ENCODE data around the gene DDX4.

Gene DDX4

GRCh38 chr5:55820488-55820887 is 82.6 kb downstream of the DDX4 start:
- no peak for DNase-seq (ENCODE audit: extremely low read depth in 1 of 2, low read depth in 1 of 2)

- no peak for DNase-seq (ENCODE audit: extremely low read depth in 1 of 2, low read depth in 1 of 2)
These were observed 84.1 kb downstream of the DDX4 start for GRCh38 chr5:55821731-55822512.

- no peak for DNase-seq (ENCODE audit: extremely low read depth in 1 of 2, low read depth in 1 of 2)
These were observed 85.4 kb downstream of the DDX4 start for GRCh38 chr5:55823151-55823796.

GRCh38 chr5:55829956-55830355 is 92.1 kb downstream of the DDX4 start:
- DNase-seq (ENCODE audit: extremely low read depth in 1 of 2, low read depth in 1 of 2), result no peak

- no peak for DNase-seq (ENCODE audit: extremely low read depth in 1 of 2, low read depth in 1 of 2)
These were observed 94.6 kb downstream of the DDX4 start for GRCh38 chr5:55832446-55832845.

- DNase-seq (ENCODE audit: extremely low read depth in 1 of 2, low read depth in 1 of 2), result no peak
These were observed 98.3 kb downstream of the DDX4 start for GRCh38 chr5:55836191-55836590.

- no peak for DNase-seq (ENCODE audit: extremely low read depth in 1 of 2, low read depth in 1 of 2)
These were observed 104.1 kb downstream of the DDX4 start for GRCh38 chr5:55841976-55842375.

GRCh38 chr5:55847837-55848236 is 110.0 kb downstream of the DDX4 start:
- no peak for DNase-seq (ENCODE audit: extremely low read depth in 1 of 2, low read depth in 1 of 2)

- no peak for DNase-seq (ENCODE audit: extremely low read depth in 1 of 2, low read depth in 1 of 2)
These were observed 110.9 kb downstream of the DDX4 start for GRCh38 chr5:55848783-55849182.

- DNase-seq (ENCODE audit: extremely low read depth in 1 of 2, low read depth in 1 of 2), result no peak
These were observed 113.2 kb downstream of the DDX4 start, which contains the start of gene IL31RA for GRCh38 chr5:55850839-55851674. Gene IL31RA (plus strand): TSS chr5:55851357. CDS start chr5:55851571, 214 bp downstream.

- no peak for DNase-seq (ENCODE audit: extremely low read depth in 1 of 2, low read depth in 1 of 2)
These were observed 113.8 kb downstream of the DDX4 start for GRCh38 chr5:55851675-55851979.

- no peak for DNase-seq (ENCODE audit: extremely low read depth in 1 of 2, low read depth in 1 of 2)
These were observed 114.6 kb downstream of the DDX4 start for GRCh38 chr5:55852503-55852902.

- no peak for DNase-seq (ENCODE audit: extremely low read depth in 1 of 2, low read depth in 1 of 2)
These were observed 115.3 kb downstream of the DDX4 start for GRCh38 chr5:55853041-55853670.

- no peak for DNase-seq (ENCODE audit: extremely low read depth in 1 of 2, low read depth in 1 of 2)
These were observed 116.0 kb downstream of the DDX4 start for GRCh38 chr5:55853818-55854217.

GRCh38 chr5:55855509-55855908 is 117.6 kb downstream of the DDX4 start:
- no peak for DNase-seq (ENCODE audit: extremely low read depth in 1 of 2, low read depth in 1 of 2)

- no peak for DNase-seq (ENCODE audit: extremely low read depth in 1 of 2, low read depth in 1 of 2)
These were observed 118.8 kb downstream of the DDX4 start for GRCh38 chr5:55856516-55857246.

GRCh38 chr5:55857247-55857640 is 119.4 kb downstream of the DDX4 start:
- no peak for DNase-seq (ENCODE audit: extremely low read depth in 1 of 2, low read depth in 1 of 2)

GRCh38 chr5:55858104-55858503 is 120.2 kb downstream of the DDX4 start:
- no peak for DNase-seq (ENCODE audit: extremely low read depth in 1 of 2, low read depth in 1 of 2)

GRCh38 chr5:55860288-55860687 is 122.4 kb downstream of the DDX4 start:
- DNase-seq (ENCODE audit: extremely low read depth in 1 of 2, low read depth in 1 of 2), result no peak

- no peak for DNase-seq (ENCODE audit: extremely low read depth in 1 of 2, low read depth in 1 of 2)
These were observed 122.8 kb downstream of the DDX4 start for GRCh38 chr5:55860709-55861108.
